ENCODE results near the gene SATB1.
"Not testable (repeated sequence)": the region's sequence is repeated elsewhere in the genome, so short reads cannot be mapped to it uniquely, and the experiment has no call there.

SATB1 gene

GRCh38 chr3:18424729-18425640 is at the start of gene SATB1:
SATB1 (minus strand) TSS chr3:18425339; CDS start chr3:18420967, 4,372 bp downstream.
- no peak for DNase-seq (ENCODE audit: low read depth)

- no peak for DNase-seq (ENCODE audit: low read depth)
These were observed 49.1 kb upstream of the SATB1 start for GRCh38 chr3:18474202-18474601.

GRCh38 chr3:18469775-18470174 is 44.6 kb upstream of the SATB1 start:
- no peak for DNase-seq (ENCODE audit: low read depth)

GRCh38 chr3:18466136-18466535 is 41.0 kb upstream of the SATB1 start:
- no peak for DNase-seq (ENCODE audit: low read depth)

DNA sequence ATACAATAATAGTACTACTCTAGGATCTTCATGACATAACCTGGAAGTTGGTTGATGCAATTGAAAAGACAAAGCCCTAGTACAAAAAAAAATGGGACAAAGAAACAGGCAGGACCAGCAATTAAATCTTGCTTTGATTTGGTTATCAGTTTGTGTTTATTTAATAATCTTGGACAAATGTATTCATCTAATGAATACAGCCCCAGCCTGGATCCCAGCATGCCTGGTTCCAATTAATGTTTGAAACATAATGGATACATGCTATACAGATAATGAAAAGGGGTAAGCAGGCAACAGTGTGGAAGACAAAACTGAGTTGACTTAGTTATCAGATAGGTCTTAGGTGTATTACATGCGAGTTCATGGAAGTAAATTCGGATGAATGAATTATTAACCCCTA is 29.6 kb upstream of the SATB1 start:
- DNase-seq (ENCODE audit: low read depth), result no peak

GRCh38 chr3:18449618-18450017 is 24.5 kb upstream of the SATB1 start:
- not testable (repeated sequence) for DNase-seq (ENCODE audit: low read depth)

GRCh38 chr3:18447720-18448119 is 22.6 kb upstream of the SATB1 start:
- DNase-seq (ENCODE audit: low read depth), result no peak

DNA sequence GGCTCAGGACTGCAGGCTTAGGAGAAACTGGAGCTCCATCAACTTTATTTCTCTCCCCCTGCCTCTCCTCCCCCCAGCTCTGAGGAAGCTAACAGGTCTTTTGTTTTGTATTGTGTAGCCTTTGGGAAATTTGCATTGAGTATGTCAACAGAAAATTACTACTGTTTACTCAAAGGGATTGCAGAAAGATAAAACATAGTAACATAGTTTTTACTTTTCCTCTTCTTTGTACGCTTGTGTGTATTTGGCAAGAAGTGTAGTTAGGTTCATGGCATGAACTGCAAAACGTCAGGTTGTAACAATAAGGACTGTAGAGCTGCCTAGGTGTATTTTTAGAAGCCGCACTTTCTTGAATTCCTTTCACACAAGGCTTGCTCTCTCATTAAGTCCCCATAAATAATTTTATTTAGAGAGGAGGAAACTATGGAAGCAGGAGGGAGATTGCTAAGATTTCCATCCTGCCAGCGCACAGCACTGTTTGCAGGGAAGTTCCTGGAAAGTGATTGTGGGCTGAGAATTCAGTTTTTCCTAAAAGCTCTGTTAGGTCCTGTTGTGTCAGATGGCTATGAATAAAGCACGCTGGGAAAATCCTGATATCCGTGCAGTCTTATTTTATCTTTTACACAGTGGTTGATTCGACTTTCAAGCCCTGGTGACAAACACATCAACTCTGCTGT is 21.1 kb upstream of the SATB1 start:
- DNase-seq (ENCODE audit: low read depth), result no peak

GRCh38 chr3:18445401-18446148 is 20.4 kb upstream of the SATB1 start:
- no peak for DNase-seq (ENCODE audit: low read depth)

DNA sequence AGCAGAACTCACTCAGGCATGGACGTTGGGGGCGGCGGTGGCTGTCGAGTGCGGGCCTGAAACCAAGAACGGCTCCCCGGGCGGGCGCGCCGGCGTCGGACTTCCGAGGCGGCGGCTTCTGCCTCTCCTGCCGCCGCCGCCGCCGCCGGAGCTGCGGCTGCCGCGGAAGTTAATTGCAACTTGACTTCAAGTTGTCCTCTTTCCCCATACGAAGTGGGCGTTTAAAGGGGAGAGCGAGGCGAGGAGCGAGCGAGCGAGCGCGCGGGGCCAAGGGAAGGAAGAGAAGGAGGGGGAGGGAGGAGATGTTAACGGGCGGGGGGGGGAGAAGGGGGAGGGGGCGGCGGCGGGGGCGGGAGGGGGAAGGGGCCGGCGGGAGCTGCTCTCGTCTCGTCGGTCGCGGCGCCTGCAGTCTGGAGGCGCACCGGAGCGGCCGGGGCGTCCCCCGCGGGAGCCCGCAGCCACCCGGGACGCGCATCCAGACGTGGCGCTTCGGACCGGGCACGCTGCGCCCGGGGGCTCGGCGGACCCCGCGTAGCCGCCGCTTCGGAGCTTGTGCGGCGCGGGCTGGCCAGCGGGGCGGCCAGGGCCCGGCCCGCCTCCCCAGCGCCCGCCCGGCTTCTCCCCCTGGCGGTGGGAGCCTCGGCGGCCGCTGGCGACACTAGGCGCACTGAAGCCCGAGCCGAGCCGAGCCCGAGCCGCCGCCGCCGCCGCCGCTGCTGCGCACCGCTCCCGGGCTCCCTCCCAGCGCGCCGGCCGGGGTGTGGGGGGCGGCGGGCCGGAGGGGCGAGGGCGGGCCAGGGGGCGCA is 19.7 kb upstream of the SATB1 start:
- no peak for DNase-seq (ENCODE audit: low read depth)

DNA sequence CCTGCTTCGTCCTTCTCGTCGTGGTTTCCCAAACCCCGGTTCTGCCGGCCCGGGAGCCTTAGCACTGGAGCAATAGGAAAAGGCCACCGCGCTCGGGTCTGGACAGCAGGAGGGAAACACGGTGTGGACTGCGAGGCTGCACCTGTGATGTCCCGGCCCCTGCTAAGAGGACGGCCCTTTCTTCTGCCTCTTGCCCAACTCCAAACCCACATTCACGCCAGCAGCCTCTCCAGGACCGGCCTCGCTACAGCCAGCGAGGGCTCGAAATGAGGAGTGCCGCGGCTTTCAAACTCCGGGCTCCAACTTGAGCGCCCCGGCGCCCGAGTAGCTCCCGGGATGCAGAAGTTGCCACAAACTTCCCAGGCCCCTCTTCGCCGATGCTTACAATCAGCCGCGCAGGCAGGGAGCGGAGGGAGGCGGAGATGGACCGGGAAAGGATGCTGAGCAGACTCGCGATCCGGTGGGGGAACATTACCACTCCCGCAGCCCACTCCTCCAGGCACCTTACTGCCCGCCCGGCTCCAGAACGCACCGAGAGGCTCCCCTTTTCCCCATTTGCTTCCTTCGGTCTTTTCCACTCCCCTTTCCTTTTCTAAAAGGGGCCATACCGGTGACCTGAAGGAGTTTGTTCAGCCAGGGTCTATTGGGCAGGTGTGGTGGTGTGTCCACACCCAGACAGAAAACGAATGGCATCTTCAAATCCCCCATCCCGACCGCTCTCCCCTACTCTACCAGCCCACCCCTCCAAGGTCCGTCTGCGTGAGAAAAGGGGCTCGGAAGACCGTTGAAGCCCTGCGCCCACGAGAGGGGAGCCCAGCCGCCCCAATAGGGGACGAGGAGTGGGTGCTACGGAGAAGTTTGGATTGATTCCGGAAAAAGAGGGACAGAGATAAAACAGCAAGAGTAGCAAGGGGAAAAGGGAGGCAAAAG is 18.8 kb upstream of the SATB1 start:
- no peak for DNase-seq (ENCODE audit: low read depth)

- no peak for DNase-seq (ENCODE audit: low read depth)
These were observed 17.9 kb upstream of the SATB1 start for GRCh38 chr3:18442756-18443664.

GRCh38 chr3:18441551-18441950 is 16.4 kb upstream of the SATB1 start:
- no peak for DNase-seq (ENCODE audit: low read depth)

- DNase-seq (ENCODE audit: low read depth), result no peak
These were observed 15.1 kb upstream of the SATB1 start for GRCh38 chr3:18440066-18440722.

- DNase-seq (ENCODE audit: low read depth), result no peak
These were observed 14.1 kb upstream of the SATB1 start for GRCh38 chr3:18439281-18439680.

- no peak for DNase-seq (ENCODE audit: low read depth)
These were observed 13.4 kb upstream of the SATB1 start for GRCh38 chr3:18438586-18438985.

DNA sequence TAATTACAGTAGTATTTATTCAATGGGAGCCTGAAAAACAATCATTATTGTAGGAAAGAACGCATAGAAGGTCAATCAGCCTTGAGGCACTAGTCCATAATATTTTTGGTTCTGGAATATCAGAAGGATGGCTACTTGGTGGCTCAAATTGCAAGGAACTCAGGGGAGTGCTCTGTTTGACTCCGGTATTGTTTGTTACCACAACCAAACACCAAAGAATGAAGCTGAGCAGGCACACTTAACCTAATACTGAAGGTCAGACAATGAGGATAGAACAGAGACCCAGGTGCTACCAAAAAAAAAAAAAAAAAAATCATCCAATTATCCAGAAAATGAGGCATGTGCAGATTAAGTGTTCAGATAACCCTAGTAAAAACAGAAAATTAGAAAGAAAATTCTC is 11.1 kb upstream of the SATB1 start:
- no peak for DNase-seq (ENCODE audit: low read depth)

DNA sequence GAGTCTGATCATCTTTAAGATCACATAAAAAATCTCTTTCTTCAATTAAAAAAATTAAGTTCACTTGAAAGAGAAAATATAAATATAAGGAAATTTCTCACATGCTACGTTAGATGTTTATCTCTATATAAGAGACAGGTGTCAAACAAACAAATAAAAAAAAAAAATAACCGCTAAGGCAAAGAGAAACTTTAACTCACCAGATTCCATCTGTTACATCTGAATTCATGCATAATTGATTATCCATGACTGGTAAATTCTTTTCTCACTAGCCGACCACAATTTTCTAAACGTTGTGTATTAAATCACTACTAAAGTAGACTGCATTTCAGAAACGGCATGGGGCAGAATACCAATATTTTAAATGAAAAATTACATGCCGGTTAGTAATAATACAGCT is 9.6 kb upstream of the SATB1 start:
- no peak for DNase-seq (ENCODE audit: low read depth)

GRCh38 chr3:18432752-18433151 is 7.6 kb upstream of the SATB1 start:
- DNase-seq (ENCODE audit: low read depth), result no peak
